SKM-1 treated with dmso at 0.1 percent for 144 hours (cell line): ENCODE results near the gene CACNG4.
"Not testable (repeated sequence)": the region's sequence is repeated elsewhere in the genome, so short reads cannot be mapped to it uniquely, and the experiment has no call there.

Source experiments
- DNase-seq: peaks from one replicate; lab custom pipeline; 2025; ENCODE audit not compliant: unreplicated experiment; lab: John Stamatoyannopoulos, UW

CACNG4 gene

DNA sequence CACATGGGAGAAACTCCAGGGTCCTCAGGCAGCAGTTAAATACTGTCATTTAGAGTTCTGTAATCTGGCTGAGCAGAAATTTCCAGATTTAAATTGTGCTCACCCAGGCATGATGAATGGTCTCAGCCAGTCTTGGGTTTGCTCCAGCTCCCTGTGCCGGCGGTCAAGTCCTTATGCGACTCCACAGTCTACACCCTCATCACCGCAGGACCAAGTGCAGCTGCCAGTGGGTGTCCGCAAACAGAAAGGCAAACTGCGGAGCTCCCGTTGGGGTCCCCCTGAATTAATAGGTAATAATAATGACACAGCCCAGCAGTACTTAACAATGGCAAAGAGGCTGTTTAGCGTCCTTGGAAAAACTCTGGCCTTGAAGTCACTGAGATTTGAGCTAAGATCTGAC lies 3.9 kb upstream of the CACNG4 start:
- DNase-seq: no peak

DNA sequence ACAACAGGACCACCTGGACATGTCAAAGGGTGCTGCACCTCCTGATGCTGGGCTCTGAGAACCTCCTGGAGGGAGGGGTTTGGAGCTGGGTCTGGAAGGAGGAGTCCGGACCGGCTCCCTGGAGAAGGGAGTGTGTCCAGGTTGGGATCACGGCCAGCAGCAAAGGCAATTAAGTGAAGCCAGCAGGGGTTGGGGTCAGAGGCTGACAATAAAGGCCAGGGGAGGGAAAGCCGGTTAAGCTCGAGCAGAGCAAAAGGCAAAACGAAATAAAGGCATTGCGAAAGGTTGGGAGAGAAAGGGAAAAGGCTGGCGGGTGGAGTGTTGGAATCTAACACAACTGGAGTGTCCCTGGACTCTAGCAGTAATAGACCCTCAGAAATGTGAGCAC lies 992 bp upstream of the CACNG4 start:
- DNase-seq: no peak

DNA sequence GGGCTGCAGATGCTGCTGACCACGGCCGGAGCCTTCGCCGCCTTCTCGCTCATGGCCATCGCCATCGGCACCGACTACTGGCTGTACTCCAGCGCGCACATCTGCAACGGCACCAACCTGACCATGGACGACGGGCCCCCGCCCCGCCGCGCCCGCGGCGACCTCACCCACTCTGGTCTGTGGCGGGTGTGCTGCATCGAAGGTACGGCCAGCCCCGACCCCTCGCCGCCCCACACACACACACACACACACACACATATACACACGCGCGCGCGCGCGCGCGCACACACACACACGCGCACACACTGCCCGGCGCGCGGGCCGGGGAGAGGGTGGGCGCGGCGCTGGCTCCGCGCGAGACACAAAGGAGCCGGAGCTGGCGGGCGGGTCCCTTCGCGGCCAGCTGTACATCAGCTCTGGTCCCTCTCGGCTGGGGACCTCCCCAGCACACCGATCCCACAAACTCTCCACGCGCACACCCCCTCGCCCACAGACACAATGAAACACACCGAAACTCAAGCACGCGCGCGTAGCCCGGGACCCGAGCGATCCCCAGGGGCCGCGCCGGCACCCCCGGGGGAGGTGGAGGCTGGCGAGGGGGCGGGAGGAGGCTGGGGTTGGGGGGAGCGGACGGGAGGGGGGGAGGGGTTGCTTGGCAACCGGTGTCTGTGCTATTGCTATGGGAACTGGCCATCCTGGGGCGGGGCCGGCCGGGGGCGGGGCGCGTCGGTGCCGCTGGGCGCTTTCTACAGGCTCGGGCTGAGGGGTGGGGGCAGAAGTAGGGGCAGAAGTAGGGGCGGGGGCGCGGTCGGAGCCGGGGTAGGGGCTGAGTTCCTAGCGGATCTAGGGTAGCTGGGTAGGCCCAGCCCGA lies 658 bp downstream of the CACNG4 start:
- DNase-seq: no peak

DNA sequence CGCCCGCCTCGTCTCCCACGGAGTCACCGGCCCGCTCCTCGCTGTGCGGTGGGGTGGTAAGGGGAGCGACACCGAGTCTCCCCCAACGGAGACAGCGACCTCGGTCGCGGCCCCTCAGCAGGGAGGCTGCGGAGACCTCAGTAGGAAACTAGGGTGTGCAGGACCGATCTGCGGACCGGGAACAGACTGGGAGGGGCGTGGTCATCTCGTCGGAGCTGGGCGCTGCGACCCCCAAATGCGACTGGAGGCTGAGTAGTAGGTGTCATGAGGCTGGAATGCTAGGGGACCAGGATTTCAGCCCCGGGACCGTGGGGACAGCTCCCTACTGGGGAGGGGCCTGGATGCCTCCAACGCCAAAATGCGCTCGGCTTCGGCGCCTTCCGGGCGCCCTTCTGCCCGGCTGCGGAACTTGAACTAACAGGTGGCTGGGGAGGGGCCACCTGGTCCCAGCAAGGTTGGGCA lies 1.3 kb downstream of the CACNG4 start:
- no peak for DNase-seq

DNA sequence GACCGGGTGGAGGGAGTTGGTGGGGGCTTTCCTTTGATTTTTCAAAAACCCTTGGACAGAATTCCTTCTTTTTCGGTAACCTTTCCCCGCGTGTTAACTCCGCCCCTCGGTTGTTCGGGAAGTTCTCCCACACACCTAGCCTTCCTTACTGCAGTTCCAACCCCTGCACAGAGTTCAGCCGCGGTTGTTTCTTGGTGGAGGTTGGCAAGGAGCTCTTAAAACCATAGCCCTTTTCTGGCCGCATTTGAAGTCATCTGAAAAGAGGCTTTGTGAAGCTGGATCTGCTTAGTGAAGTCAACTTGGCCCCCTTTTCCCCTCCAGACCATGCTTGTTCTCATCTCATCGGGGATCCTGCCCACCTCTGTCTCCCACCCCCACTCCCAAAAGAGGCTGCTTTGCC lies 1.8 kb downstream of the CACNG4 start:
- no peak for DNase-seq

DNA sequence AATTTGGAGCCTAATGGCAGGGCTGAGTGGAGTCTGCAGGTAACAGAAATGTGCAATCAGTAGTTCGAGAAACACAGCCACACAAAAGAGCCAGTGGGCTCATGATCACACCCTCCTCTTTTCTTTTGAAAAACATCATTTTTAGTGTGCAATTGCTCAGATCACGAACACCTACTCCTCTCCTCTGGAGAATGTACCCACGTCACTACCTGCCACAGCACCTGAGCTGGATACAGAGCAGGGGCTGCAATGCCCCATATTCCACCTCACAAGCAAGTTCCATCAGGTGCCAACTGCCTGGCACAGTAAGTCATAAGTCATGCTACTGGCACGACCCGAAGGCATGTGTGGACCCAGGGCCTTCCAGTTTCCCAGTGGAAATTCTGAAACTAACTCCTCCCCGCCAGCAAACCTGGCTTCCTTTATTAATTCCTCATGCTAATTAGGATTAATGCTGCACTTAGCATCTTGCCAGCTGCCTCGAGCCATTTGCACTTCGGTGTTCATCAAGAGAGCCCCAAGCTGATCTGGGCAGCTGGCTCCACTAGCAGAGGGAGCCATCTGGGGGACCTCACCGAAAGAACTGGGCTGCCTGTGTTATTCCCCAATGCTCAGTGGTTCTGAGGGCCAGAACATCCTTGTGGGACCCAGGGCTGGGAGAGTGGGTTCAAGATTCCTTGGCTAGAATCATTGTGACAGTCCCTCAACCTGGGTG lies 2.4 kb downstream of the CACNG4 start:
- no peak for DNase-seq

DNA sequence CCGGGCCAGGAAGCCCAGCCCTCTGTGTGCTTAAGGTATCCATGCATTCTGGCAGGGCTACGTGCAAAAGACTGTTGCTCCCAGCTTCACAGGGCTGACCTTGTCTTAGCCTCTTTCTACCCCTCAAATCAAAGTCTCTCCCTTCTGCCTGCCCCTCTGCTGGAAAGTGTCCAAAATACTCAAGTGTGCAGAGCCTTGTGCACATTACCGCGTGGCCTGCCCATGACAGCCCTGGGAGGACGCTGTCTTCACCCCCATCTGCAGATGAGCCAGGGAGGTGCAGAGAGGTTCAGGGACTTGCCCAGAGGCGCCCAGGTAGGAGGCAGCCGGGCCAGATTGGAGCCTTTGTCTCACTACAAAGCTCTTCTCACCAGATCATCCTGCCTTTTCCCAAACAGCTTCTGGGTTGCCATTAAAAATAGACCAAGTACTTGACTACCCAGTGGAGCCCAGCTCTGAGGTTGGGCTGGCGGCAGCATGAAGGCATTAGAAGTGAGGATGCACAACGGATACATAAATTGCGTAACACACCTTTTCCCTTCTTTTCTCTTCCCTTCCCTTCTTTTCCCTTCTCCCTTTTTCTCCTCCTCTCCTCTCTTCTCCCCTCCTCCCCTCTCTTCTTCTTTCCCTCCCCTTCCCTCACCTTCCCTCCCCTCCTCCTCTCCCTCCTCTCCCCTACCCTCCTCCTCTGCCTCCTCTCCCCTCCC lies 3.5 kb downstream of the CACNG4 start:
- DNase-seq: no peak

DNA sequence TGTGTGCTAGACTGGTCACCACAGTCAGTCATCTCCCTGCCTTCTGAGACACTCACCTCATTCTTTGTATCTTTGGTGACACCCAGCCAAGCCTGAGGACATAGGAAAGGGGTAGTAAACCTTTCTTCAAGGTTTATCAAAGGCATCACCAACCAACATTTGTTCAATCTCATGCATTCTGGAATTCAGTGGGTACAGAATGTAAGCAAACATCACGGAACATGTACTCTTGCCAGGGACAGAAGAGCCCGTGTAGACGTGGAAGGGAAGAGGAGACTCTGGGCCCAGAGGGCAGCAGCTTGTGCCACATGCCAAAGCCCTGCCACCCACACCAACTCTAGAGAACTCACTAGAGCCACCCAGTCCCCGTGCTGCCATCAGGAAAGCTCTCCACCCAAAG lies 4.4 kb downstream of the CACNG4 start:
- no peak for DNase-seq

DNA sequence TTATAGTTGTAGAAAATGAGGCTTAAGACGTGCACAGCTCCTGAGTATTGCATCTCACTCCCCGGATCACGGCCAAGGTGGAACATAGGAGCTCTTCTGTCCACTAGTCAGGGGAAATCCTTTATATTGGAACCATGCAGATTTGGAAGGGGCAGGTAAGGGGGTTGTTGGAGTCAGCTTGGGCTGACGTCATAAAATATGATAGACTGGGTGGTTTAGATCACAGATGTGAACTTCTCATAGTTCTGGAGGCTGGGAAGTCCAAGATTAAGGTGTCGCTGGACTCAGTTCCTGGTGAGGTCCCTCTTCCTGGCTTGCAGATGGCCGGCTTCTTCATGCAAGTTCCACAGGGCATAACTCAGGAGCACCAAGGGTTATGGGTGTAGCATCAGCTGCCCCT lies 5.6 kb downstream of the CACNG4 start:
- no peak for DNase-seq

DNA sequence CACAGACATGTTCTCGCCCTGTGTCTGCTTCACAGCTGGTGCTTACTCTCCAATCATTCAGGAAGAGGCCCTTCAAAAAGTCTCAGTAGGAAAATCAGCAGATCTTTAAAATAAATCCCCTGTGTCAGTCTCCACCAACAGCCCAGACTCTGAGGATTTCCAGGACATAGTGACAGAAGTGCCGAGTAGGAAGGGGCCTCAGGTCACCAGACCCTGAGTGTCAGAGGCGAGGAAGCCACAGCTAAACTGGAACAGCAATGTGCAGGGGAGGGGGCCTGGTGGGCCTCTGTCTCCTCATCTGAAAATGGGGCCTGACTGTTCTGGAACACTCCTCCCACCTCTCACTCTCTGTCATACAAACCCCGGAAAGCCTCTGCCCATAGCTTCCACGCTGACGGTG lies 6.3 kb downstream of the CACNG4 start:
- DNase-seq: no peak

DNA sequence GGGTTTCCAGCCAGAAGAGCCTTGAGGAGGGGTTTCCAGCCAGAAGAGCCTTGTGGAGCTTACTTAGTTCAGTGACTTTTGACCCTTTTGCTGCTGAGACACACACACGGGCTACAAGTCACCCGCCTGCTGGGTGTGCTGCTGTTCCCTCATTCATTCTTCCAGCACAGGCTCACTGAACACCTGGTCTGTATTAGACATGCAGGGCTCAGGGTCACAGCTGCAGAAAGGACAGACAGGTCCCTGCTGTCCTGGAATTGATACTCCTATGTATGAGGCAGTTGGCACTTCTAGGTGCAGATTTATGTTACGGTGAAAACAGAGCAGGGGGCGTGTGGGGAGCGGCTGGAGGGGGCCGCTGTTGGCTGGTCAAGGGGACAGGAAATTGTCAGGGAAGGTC lies 6.8 kb downstream of the CACNG4 start:
- DNase-seq: no peak

DNA sequence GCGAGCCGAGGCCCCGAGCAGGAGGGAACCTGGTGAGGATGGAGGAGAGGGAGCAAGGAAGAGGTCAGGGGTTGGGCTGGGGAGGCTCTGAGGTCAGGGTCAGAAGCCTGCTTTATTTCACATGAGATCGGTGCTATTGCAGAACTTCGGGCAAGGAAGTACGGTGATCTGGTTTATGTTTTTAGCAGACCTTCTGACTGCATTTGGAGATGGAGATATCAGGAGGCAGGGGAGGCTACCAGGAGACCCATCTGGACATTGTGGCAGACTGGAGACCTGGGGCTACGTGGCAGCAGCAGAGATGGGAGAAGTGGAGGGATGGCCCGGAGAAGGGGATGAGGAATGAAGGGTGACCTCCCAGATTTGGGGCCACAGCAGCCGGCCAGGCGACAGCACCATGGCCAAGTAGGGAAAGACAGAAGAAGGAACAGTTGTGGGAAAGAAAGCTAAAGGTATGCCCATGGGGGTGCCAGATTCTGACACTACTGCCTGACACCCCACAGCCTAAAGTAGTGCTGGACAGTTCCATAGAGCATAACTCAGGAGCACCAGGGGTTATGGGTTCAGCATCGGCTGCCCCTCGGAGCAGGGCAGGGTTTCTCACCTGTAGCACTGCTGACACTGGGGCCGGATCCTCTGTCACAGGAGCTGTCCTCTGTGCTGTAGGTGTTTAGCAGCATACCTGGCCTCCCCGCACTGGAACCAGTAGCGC lies 7.4 kb downstream of the CACNG4 start:
- no peak for DNase-seq

DNA sequence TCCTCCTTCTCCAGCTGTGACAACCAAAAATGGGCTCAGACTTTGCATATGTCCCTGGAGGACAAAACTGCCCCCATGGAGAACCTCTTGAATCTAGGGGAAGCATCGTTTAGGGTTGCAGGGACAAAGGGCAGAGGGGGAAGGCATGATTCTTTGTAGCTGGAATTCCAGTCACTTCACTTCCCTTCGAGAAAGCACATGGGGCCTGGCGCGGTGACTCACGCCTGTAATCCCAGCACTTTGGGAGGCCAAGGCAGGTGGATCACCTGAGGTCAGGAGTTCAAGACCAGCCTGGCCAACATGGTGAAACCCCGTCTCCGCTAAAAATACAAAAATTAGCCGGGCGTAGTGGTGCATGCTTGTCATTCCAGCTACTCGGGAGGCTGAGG lies 7.9 kb downstream of the CACNG4 start:
- DNase-seq: not testable (repeated sequence)

DNA sequence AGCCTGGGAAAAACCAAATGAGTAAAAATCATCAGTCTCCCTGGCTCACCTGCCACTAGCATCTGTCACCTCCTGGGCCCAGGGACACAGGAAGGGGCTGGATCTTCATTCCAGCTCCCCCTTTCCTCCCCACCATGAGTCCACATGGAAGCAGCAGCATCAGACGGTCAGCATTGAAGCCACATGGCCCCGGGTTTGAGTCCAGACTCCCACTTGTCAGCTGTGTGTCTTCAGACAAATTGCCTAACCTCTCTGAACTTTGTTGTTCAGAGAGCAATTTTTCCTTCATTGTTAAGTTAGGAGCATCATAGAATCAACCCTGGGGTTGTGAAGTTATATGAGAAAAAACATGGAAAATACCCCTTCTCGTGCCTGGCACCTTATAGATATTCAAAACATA lies 10.7 kb downstream of the CACNG4 start:
- DNase-seq: no peak

DNA sequence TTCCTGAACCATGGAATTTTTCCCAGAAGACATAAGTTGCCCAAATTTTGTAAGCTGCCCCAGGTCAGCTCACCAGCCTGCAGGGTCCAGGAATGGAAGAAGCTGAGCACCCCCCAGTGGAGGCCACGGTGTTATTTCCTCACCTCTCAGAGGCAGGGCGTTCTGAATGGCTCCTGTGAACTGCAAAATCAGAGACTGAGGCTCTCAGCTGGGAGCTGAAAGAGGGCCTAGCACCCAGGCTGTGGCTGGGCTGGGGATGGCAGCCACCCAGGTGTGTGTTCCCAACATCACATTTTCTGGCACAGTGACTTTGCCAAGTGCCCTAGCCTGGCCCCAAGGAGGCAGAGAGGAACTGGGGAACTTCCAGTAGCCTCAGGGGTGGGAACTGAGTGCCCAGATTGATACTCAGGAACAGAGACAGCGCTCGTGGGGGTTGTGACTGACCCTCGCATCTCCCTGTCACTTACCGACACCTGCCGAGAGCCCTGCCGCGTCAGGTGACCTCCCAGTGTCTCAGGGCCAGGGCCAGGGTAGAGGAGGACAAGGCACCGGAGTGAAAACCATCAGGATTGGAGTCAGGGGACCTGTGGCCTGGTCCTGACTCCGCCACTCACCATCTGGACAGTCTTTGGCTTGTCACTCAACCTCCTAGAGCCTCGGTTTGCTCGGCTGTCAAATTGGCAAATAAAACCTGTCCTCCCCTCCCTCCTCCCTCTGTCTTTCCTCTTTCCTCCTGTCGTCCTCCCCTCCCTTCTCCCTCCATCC lies 11.3 kb downstream of the CACNG4 start:
- no peak for DNase-seq

DNA sequence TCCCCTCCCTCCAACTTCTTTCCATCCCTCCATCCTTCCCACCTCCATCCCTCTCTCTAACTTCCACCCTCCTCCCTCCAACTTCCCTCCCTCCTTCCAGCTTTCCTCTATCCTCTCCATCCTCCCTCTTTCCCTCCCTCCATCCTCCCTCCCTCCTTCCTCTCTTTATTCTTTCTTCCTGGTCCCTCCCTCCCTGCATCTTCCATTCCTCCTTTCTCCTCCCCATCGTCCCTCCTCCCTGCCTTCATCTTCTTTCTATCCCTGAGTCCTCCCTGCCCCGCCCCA lies 11.8 kb downstream of the CACNG4 start:
- no peak for DNase-seq

DNA sequence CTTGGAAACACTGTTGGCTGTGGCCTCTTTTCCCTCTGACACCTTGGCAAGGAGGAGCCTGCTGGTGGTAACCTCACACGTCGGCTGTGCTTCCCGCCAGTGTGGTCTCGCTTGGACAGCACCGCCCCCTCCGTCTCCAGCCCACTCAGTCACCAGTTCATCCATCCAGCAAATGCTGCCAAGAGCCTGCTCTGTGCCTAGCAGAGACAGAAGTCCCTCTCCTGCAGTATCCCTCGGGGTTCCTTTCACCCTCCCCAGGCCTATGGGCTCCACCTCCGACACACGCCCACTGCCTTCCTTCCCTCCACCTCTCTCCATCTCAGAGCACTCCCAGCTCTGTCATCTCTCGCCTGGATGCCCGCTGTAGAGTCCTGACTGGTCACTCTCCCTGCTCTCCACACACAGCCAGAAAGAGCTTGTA lies 12.3 kb downstream of the CACNG4 start:
- no peak for DNase-seq

DNA sequence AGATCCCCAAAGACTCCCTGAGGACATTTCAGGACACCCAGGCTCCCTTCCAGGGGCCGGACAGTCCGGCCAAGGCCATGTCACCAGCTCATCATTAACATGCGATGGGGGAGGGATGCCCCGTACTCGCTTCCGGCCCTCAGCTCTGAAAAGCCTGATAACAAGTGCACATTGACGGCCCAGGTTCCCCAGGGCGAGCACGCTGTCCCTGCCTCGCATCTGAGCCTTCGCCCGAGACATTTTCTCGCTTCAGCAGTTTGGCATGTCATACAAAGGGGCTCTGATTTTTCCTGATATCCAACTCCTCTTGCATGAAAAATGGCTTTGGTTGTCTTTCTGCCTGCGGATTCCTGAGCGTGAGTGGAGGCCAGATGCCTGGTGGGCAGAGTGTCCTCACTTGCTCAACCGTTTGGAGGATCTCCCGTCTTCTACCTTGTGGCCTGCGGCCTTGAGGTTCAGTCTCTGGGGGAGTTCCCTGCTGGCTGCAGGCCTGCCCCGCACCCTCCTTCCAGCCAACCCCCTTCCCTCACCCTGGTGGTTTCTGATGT lies 14.1 kb downstream of the CACNG4 start:
- DNase-seq: no peak

DNA sequence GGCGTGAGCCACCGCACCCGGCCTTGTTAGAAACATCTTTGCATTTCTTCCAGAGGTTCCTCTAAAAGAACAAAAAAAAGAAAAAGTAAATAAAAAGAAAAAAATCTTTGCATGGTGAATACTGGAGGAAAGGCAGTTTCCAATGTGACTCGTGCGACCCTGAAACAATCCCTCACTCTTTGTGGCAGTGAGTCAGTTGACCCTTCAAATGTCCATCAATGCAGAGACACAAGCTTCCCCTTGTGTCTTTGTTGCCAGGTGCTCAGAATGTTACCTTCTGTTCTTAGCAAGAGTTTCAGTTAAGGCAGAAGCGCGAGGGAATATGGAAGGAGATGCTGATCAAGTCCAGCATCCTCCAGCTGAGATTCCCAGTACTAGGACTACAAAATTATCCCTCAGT lies 16.4 kb downstream of the CACNG4 start:
- DNase-seq: no peak

DNA sequence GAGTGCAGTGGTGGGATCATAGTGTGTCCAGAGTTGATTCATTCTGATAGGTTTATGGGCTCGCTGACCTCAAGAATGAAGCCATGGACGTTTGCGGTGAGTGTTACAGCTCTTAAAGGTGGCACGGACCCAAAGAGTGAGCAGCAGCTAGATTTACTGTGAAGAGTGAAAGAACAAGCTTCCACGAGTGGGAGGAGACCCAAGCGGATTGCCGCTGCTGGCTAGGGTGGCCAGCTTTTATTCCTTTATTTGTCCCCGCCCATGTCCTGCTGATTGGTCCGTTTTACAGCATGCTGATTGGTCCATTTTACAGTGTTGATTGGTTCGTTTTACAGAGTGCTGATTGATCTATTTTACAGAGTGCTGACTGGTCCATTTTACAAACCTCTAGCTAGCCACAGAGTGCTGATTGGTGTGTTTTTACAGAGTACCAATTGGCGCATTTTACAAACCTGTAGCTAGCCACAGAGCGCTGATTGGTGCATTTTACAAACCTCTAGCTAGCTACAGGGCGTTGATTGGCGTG lies 17.5 kb downstream of the CACNG4 start:
- DNase-seq: no peak
